ENCODE measurements around the gene UBASH3B.

DNA sequence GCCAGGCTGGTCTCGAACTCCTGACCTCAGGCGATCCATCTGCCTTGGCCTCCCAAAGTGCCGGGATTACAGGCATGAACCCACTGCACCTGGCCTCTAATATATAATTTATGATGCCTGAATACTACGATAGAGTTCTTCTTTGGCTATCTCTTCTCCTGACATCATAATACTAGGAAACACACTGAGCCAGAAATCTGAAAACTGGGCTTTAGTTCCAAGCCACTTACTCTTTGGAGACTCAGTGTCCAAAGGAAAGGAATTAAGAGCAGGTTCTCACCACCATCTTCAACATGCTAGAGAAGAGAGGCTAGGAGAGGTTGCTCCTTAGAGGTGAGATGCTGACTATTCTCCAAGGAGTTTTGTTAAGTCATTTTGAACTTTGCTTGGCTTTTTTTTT is 52.4 kb downstream of the UBASH3B start:
- TF ChIP-seq MYC (CRISPR knock-in tag; IDR thresholded peaks at IDR 0.05; ENCODE audit: borderline replicate concordance) (no peak), GLI4 (CRISPR knock-in tag; IDR thresholded peaks at IDR 0.05; ENCODE audit: borderline replicate concordance) (no peak), MEIS2 (CRISPR knock-in tag; IDR thresholded peaks at IDR 0.05) (no peak), TCF12 (IDR thresholded peaks at IDR 0.05) (no peak), TCF12 (CRISPR knock-in tag; IDR thresholded peaks at IDR 0.05) (no peak), ZMYM2 (CRISPR knock-in tag; IDR thresholded peaks at IDR 0.05) (no peak), NR2C2 (CRISPR knock-in tag; IDR thresholded peaks at IDR 0.05; ENCODE audit: borderline replicate concordance) (no peak)
- TF ChIP-seq, protein P1, sequence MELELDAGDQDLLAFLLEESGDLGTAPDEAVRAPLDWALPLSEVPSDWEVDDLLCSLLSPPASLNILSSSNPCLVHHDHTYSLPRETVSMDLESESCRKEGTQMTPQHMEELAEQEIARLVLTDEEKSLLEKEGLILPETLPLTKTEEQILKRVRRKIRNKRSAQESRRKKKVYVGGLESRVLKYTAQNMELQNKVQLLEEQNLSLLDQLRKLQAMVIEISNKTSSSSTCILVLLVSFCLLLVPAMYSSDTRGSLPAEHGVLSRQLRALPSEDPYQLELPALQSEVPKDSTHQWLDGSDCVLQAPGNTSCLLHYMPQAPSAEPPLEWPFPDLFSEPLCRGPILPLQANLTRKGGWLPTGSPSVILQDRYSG (CRISPR knock-in tag; IDR thresholded peaks at IDR 0.05), result no peak
- TF ChIP-seq, protein P2, sequence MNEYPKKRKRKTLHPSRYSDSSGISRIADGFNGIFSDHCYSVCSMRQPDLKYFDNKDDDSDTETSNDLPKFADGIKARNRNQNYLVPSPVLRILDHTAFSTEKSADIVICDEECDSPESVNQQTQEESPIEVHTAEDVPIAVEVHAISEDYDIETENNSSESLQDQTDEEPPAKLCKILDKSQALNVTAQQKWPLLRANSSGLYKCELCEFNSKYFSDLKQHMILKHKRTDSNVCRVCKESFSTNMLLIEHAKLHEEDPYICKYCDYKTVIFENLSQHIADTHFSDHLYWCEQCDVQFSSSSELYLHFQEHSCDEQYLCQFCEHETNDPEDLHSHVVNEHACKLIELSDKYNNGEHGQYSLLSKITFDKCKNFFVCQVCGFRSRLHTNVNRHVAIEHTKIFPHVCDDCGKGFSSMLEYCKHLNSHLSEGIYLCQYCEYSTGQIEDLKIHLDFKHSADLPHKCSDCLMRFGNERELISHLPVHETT (CRISPR knock-in tag; conservative IDR thresholded peaks at IDR 0.05), result no peak
- TF ChIP-seq, protein P3, sequence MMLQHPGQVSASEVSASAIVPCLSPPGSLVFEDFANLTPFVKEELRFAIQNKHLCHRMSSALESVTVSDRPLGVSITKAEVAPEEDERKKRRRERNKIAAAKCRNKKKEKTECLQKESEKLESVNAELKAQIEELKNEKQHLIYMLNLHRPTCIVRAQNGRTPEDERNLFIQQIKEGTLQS (CRISPR knock-in tag; IDR thresholded peaks at IDR 0.05), result no peak
- TF ChIP-seq, protein P4, sequence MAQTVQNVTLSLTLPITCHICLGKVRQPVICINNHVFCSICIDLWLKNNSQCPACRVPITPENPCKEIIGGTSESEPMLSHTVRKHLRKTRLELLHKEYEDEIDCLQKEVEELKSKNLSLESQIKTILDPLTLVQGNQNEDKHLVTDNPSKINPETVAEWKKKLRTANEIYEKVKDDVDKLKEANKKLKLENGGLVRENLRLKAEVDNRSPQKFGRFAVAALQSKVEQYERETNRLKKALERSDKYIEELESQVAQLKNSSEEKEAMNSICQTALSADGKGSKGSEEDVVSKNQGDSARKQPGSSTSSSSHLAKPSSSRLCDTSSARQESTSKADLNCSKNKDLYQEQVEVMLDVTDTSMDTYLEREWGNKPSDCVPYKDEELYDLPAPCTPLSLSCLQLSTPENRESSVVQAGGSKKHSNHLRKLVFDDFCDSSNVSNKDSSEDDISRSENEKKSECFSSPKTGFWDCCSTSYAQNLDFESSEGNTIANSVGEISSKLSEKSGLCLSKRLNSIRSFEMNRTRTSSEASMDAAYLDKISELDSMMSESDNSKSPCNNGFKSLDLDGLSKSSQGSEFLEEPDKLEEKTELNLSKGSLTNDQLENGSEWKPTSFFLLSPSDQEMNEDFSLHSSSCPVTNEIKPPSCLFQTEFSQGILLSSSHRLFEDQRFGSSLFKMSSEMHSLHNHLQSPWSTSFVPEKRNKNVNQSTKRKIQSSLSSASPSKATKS (CRISPR knock-in tag; IDR thresholded peaks at IDR 0.05), result no peak

Measured in HepG2 (cell line).